GM23338 (cell line): ENCODE measurements around the gene KRT15. TPM values are rescaled to one million over a fixed set of nuclear protein-coding genes. Genes with fewer than 3 reads are reported as not detected.

Source experiments
- ATAC-seq: fragments of 200-7000 bp; cut with Tn5 transposase; 3 replicates; pipeline ENCODE4 v1.9.1; 2020
- DNase-seq: peaks from one replicate; pipeline ENCODE4 v3.0.0-alpha.2; 2015; ENCODE audit warnings: low spot score
- H2AFZ ChIP-seq: fragments of 200-600 bp; sonication (generic); 2 replicates; pipeline ENCODE4 v1.8.0; 2016; ENCODE audit warnings: antibody characterized with exemption, mild to moderate bottlenecking, moderate library complexity
- H3F3A ChIP-seq: fragments of 200-600 bp; sonication (generic); replicated peaks from 2 replicates; pipeline ENCODE4 v1.8.0; 2017; ENCODE audit warnings: antibody characterized with exemption, mixed run types, low read depth
- H3K27ac ChIP-seq: fragments of 200-600 bp; sonication (generic); 2 replicates; pipeline ENCODE4 v1.6.1; 2016; ENCODE audit warnings: low read depth
- H3K27me3 ChIP-seq: fragments of 200-600 bp; sonication (generic); 2 replicates; pipeline ENCODE4 v1.8.0; 2016; ENCODE audit warnings: mild to moderate bottlenecking, mixed run types, moderate library complexity; ENCODE audit not compliant: insufficient read depth
- H3K36me3 ChIP-seq: fragments of 200-600 bp; sonication (generic); 2 replicates; pipeline ENCODE4 v1.8.0; 2016; ENCODE audit warnings: mild to moderate bottlenecking; ENCODE audit not compliant: insufficient read depth
- H3K4me1 ChIP-seq: fragments of 200-600 bp; sonication (generic); 2 replicates; pipeline ENCODE4 v1.8.0; 2016; ENCODE audit warnings: mild to moderate bottlenecking, moderate library complexity; ENCODE audit not compliant: insufficient read depth
- H3K4me2 ChIP-seq: fragments of 200-600 bp; sonication (generic); 2 replicates; pipeline ENCODE4 v1.7.1; 2017; ENCODE audit warnings: mixed run types
- H3K4me3 ChIP-seq: fragments of 200-600 bp; sonication (generic); 2 replicates; pipeline ENCODE4 v1.6.1; 2016; ENCODE audit warnings: mixed run types
- H3K79me2 ChIP-seq: fragments of 200-600 bp; sonication (generic); replicated peaks from 2 replicates; pipeline ENCODE4 v1.8.0; 2017; ENCODE audit warnings: mild to moderate bottlenecking; ENCODE audit not compliant: insufficient read depth
- H3K9me2 ChIP-seq: fragments of 200-600 bp; sonication (generic); 2 replicates; pipeline ENCODE4 v1.8.0; 2017; ENCODE audit not compliant: insufficient read depth
- H4K20me1 ChIP-seq: fragments of 200-600 bp; sonication (generic); replicated peaks from 2 replicates; pipeline ENCODE4 v1.8.0; 2017; ENCODE audit warnings: mild to moderate bottlenecking; ENCODE audit not compliant: insufficient read depth
- H3K27ac Mint-ChIP-seq: 2 replicates; pipeline ENCODE4 v1.8.0; 2020; ENCODE audit warnings: inconsistent platforms, mild to moderate bottlenecking, moderate library complexity, mixed read lengths
- H3K27me3 Mint-ChIP-seq: 3 replicates; pipeline ENCODE4 v1.8.0; 2022; ENCODE audit warnings: low read depth, mild to moderate bottlenecking, moderate library complexity, mixed read lengths, inconsistent platforms; ENCODE audit not compliant: insufficient read depth, poor library complexity
- H3K36me3 Mint-ChIP-seq: 3 replicates; pipeline ENCODE4 v1.8.0; 2021; ENCODE audit warnings: low read depth, mild to moderate bottlenecking, inconsistent platforms, moderate library complexity, mixed read lengths
- H3K4me1 Mint-ChIP-seq: 3 replicates; pipeline ENCODE4 v1.8.0; 2020; ENCODE audit warnings: mild to moderate bottlenecking, inconsistent platforms, mixed read lengths
- H3K4me3 Mint-ChIP-seq: 3 replicates; pipeline ENCODE4 v1.8.0; 2021; ENCODE audit warnings: moderate library complexity, mild to moderate bottlenecking, inconsistent platforms, mixed read lengths
- H3K9me3 Mint-ChIP-seq: 3 replicates; pipeline ENCODE4 v1.8.0; 2020; ENCODE audit warnings: moderate library complexity, mild to moderate bottlenecking, inconsistent platforms, mixed read lengths
- CREB1 ChIP-seq: fragments of 250-450 bp; sonication (Bioruptor Pico); IDR thresholded peaks from 2 replicates; pipeline ENCODE4 v1.5.0; 2020; ENCODE audit warnings: low read depth, mild to moderate bottlenecking, moderate library complexity
- EZH2 ChIP-seq: fragments of 200-600 bp; sonication (generic); IDR thresholded peaks from one replicate; pipeline ENCODE4 v1.8.0; 2017; ENCODE audit warnings: antibody characterized with exemption, mild to moderate bottlenecking, low read depth; ENCODE audit not compliant: unreplicated experiment
- EZH2phosphoT487 ChIP-seq: fragments of 200-600 bp; sonication (generic); IDR thresholded peaks from one replicate; pipeline ENCODE4 v1.8.1; 2018; ENCODE audit warnings: antibody characterized with exemption; ENCODE audit not compliant: unreplicated experiment
- JUNB ChIP-seq: IDR thresholded peaks from one replicate; pipeline ENCODE4 v1.6.1; 2016; ENCODE audit warnings: antibody characterized with exemption; ENCODE audit not compliant: unreplicated experiment
- NANOG ChIP-seq: IDR thresholded peaks from 2 replicates; pipeline ENCODE4 v1.6.1; 2016; ENCODE audit warnings: antibody characterized with exemption, borderline replicate concordance
- POLR2AphosphoS5 ChIP-seq: IDR thresholded peaks from 2 replicates; pipeline ENCODE4 v1.6.1; 2016; ENCODE audit warnings: antibody characterized with exemption, low read depth
- STAT1 ChIP-seq: IDR thresholded peaks from one replicate; pipeline ENCODE4 v1.6.1; 2016; ENCODE audit warnings: antibody characterized with exemption; ENCODE audit not compliant: unreplicated experiment
- ZNF114 ChIP-seq: fragments of 250-450 bp; sonication (Bioruptor Pico); IDR thresholded peaks from 2 replicates; pipeline ENCODE4 v1.5.0; 2020; ENCODE audit warnings: mild to moderate bottlenecking, moderate library complexity
- ZNF331 ChIP-seq: fragments of 250-450 bp; sonication (Bioruptor Pico); IDR thresholded peaks from 2 replicates; pipeline ENCODE4 v1.5.0; 2020; ENCODE audit warnings: low read depth, mild to moderate bottlenecking, moderate library complexity
- polyA plus RNA-seq: library from polyadenylated mRNA; unstranded; fragments of >200 nt; fragmentation: Nextera tagmentation; extraction: Ambion mirVana; gene quantifications from 2 replicates; pipeline ENCODE4 v1.2.1, GENCODE V29; 2016
- total RNA-seq: library from RNA; depleted of rRNA; stranded (reverse); fragments of >200 nt; shearing (Covaris generic); gene quantifications from 2 replicates; pipeline ENCODE4 v1.2.3, GENCODE V29; 2014
- TF ChIP-seq, protein P1 (sequence below), 2 experiments: fragments of 200-600 bp in 1 of 2; sonication (generic) in 1 of 2; conservative IDR thresholded peaks; 2 replicates each; pipeline versions ENCODE4 v1.5.1 to v1.6.1; 2016 to 2017; ENCODE audit warnings: antibody characterized with exemption in 2 of 2, low read depth in 2 of 2, mild to moderate bottlenecking in 2 of 2, moderate library complexity in 1 of 2
- TF ChIP-seq, protein P2 (sequence below): IDR thresholded peaks from 2 replicates; pipeline ENCODE4 v1.6.1; 2016; ENCODE audit warnings: antibody characterized with exemption
- TF ChIP-seq, protein P3 (sequence below): fragments of 250-450 bp; sonication (Bioruptor Pico); IDR thresholded peaks from 2 replicates; pipeline ENCODE4 v1.5.0; 2020; ENCODE audit warnings: mild to moderate bottlenecking, moderate library complexity
- TF ChIP-seq, protein P4 (sequence below): IDR thresholded peaks from one replicate; pipeline ENCODE4 v1.6.1; 2018; ENCODE audit warnings: antibody characterized with exemption; ENCODE audit not compliant: unreplicated experiment

Gene KRT15
- total and polyA plus RNA-seq, 2 experiments from 2014 or later = 0.03 TPM; not detected in 1

DNA sequence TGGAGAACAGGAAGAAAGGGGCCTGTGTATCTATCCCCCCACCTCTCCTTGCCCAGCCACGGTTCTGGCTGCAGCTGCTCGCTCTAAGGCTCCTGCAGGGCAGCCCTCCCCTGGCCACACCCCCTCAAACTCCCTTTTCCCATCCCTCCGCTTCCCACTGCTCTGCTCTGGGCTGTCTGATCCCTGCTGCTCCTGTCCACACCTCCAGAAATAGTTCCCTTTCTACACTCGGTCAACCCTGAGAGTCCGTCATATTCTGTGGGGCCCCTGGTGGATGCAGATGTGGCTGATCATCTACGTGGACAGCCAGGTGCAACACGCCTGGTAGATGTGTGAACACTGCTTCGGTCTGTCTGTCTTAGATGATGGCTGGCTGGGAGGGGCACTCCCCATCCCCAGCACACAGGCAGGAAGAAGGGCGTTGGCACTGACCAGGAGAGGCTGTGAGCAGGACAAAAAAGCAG lies 28.7 kb upstream of the KRT15 start:
- DNase-seq (no peak), ATAC-seq (no peak)
- Mint-ChIP-seq H3K4me3 (no peak overlapping the region), H3K36me3 (no peaks in the 10 kb centered on the region), H3K9me3 (peaks cover 7% of the 10 kb centered on the region), H3K27ac (no peak overlapping the region), H3K4me1 (peaks cover 22% of the 10 kb centered on the region), H3K27me3 (peaks cover 28% of the 10 kb centered on the region)
- Histone ChIP-seq H3K4me2 (no peak overlapping the region), H3F3A (no peaks in the 10 kb centered on the region), H2AFZ (peak overlapping the region; percentile 56; the same call in 1 of the 2 replicates), H4K20me1 (no peaks in the 10 kb centered on the region), H3K4me3 (no peak overlapping the region), H3K9me2 (no peaks in the 10 kb centered on the region), H3K36me3 (no peaks in the 10 kb centered on the region), H3K27me3 (no peaks in the 10 kb centered on the region), H3K79me2 (no peaks in the 10 kb centered on the region), H3K4me1 (peaks cover 16% of the 10 kb centered on the region), H3K27ac (no peak overlapping the region)
- no peak for TF ChIP-seq ZNF331 (CRISPR knock-in tag)
- TF ChIP-seq, protein P1, sequence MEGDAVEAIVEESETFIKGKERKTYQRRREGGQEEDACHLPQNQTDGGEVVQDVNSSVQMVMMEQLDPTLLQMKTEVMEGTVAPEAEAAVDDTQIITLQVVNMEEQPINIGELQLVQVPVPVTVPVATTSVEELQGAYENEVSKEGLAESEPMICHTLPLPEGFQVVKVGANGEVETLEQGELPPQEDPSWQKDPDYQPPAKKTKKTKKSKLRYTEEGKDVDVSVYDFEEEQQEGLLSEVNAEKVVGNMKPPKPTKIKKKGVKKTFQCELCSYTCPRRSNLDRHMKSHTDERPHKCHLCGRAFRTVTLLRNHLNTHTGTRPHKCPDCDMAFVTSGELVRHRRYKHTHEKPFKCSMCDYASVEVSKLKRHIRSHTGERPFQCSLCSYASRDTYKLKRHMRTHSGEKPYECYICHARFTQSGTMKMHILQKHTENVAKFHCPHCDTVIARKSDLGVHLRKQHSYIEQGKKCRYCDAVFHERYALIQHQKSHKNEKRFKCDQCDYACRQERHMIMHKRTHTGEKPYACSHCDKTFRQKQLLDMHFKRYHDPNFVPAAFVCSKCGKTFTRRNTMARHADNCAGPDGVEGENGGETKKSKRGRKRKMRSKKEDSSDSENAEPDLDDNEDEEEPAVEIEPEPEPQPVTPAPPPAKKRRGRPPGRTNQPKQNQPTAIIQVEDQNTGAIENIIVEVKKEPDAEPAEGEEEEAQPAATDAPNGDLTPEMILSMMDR (conservative IDR thresholded peaks at IDR 0.05; ENCODE audit: low read depth in 2 of 2) = no peak
- TF ChIP-seq NANOG = no peak
- TF ChIP-seq EZH2phosphoT487 = no peak
- TF ChIP-seq, protein P2, sequence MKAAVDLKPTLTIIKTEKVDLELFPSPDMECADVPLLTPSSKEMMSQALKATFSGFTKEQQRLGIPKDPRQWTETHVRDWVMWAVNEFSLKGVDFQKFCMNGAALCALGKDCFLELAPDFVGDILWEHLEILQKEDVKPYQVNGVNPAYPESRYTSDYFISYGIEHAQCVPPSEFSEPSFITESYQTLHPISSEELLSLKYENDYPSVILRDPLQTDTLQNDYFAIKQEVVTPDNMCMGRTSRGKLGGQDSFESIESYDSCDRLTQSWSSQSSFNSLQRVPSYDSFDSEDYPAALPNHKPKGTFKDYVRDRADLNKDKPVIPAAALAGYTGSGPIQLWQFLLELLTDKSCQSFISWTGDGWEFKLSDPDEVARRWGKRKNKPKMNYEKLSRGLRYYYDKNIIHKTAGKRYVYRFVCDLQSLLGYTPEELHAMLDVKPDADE = no peak
- TF ChIP-seq CREB1 (CRISPR knock-in tag) = no peak
- TF ChIP-seq POLR2AphosphoS5 = no peak
- TF ChIP-seq ZNF114 (CRISPR knock-in tag) = no peak
- TF ChIP-seq, protein P3, sequence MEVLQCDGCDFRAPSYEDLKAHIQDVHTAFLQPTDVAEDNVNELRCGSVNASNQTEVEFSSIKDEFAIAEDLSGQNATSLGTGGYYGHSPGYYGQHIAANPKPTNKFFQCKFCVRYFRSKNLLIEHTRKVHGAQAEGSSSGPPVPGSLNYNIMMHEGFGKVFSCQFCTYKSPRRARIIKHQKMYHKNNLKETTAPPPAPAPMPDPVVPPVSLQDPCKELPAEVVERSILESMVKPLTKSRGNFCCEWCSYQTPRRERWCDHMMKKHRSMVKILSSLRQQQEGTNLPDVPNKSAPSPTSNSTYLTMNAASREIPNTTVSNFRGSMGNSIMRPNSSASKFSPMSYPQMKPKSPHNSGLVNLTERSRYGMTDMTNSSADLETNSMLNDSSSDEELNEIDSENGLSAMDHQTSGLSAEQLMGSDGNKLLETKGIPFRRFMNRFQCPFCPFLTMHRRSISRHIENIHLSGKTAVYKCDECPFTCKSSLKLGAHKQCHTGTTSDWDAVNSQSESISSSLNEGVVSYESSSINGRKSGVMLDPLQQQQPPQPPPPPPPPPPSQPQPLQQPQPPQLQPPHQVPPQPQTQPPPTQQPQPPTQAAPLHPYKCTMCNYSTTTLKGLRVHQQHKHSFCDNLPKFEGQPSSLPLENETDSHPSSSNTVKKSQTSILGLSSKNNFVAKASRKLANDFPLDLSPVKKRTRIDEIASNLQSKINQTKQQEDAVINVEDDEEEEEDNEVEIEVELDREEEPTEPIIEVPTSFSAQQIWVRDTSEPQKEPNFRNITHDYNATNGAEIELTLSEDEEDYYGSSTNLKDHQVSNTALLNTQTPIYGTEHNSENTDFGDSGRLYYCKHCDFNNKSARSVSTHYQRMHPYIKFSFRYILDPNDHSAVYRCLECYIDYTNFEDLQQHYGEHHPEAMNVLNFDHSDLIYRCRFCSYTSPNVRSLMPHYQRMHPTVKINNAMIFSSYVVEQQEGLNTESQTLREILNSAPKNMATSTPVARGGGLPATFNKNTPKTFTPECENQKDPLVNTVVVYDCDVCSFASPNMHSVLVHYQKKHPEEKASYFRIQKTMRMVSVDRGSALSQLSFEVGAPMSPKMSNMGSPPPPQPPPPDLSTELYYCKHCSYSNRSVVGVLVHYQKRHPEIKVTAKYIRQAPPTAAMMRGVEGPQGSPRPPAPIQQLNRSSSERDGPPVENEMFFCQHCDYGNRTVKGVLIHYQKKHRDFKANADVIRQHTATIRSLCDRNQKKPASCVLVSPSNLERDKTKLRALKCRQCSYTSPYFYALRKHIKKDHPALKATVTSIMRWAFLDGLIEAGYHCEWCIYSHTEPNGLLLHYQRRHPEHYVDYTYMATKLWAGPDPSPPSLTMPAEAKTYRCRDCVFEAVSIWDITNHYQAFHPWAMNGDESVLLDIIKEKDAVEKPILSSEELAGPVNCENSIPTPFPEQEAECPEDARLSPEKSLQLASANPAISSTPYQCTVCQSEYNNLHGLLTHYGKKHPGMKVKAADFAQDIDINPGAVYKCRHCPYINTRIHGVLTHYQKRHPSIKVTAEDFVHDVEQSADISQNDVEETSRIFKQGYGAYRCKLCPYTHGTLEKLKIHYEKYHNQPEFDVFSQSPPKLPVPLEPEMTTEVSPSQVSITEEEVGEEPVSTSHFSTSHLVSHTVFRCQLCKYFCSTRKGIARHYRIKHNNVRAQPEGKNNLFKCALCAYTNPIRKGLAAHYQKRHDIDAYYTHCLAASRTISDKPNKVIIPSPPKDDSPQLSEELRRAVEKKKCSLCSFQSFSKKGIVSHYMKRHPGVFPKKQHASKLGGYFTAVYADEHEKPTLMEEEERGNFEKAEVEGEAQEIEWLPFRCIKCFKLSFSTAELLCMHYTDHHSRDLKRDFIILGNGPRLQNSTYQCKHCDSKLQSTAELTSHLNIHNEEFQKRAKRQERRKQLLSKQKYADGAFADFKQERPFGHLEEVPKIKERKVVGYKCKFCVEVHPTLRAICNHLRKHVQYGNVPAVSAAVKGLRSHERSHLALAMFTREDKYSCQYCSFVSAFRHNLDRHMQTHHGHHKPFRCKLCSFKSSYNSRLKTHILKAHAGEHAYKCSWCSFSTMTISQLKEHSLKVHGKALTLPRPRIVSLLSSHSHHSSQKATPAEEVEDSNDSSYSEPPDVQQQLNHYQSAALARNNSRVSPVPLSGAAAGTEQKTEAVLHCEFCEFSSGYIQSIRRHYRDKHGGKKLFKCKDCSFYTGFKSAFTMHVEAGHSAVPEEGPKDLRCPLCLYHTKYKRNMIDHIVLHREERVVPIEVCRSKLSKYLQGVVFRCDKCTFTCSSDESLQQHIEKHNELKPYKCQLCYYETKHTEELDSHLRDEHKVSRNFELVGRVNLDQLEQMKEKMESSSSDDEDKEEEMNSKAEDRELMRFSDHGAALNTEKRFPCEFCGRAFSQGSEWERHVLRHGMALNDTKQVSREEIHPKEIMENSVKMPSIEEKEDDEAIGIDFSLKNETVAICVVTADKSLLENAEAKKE (CRISPR knock-in tag) = no peak
- TF ChIP-seq EZH2 = no peak
- TF ChIP-seq, protein P4, sequence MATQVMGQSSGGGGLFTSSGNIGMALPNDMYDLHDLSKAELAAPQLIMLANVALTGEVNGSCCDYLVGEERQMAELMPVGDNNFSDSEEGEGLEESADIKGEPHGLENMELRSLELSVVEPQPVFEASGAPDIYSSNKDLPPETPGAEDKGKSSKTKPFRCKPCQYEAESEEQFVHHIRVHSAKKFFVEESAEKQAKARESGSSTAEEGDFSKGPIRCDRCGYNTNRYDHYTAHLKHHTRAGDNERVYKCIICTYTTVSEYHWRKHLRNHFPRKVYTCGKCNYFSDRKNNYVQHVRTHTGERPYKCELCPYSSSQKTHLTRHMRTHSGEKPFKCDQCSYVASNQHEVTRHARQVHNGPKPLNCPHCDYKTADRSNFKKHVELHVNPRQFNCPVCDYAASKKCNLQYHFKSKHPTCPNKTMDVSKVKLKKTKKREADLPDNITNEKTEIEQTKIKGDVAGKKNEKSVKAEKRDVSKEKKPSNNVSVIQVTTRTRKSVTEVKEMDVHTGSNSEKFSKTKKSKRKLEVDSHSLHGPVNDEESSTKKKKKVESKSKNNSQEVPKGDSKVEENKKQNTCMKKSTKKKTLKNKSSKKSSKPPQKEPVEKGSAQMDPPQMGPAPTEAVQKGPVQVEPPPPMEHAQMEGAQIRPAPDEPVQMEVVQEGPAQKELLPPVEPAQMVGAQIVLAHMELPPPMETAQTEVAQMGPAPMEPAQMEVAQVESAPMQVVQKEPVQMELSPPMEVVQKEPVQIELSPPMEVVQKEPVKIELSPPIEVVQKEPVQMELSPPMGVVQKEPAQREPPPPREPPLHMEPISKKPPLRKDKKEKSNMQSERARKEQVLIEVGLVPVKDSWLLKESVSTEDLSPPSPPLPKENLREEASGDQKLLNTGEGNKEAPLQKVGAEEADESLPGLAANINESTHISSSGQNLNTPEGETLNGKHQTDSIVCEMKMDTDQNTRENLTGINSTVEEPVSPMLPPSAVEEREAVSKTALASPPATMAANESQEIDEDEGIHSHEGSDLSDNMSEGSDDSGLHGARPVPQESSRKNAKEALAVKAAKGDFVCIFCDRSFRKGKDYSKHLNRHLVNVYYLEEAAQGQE = no peak
- no peak for TF ChIP-seq STAT1
- no peak for TF ChIP-seq JUNB
